Dermis microvascular lymphatic vessel endothelial cell (primary cell): ENCODE measurements around the gene EPN3. TPM values are rescaled to one million over a fixed set of nuclear protein-coding genes. Genes with fewer than 3 reads are reported as not detected.

Experiments
- DNase-seq, 2 donors: peaks; one replicate each; pipeline versions ENCODE4 v3.0.0 to v3.0.0-alpha.2; 2010; ENCODE audit warnings: low read depth in 2 of 2
- total RNA-seq: library from RNA; depleted of rRNA; stranded (reverse); fragments of >200 nt; gene quantifications from 2 replicates; pipeline ENCODE4 v1.2.1, GENCODE V29; 2014

EPN3 gene
- total RNA-seq, 1 donor from 2014 or later: 0.13 TPM

GRCh38 chr17:50586421-50587247 is 54.1 kb downstream of the EPN3 start:
- DNase-seq: no peak

GRCh38 chr17:50587571-50587970 is 55.0 kb downstream of the EPN3 start:
- no peak for DNase-seq

GRCh38 chr17:50588391-50589049 is 56.0 kb downstream of the EPN3 start:
- DNase-seq: no peak

- DNase-seq: no peak
These were observed 56.7 kb downstream of the EPN3 start for GRCh38 chr17:50589095-50589705.

- no peak for DNase-seq
These were observed 58.6 kb downstream of the EPN3 start for GRCh38 chr17:50590946-50591737.

- no peak for DNase-seq
These were observed 60.8 kb downstream of the EPN3 start for GRCh38 chr17:50593321-50593720.

Other genes starting within 250 kb of the EPN3 start
- 16.6 and 20.2 TPM in 2 replicates for gene XYLT2, start 186.6 kb upstream of the EPN3 start, total RNA-seq
- 48.3 and 59.8 TPM in 2 replicates for gene MRPL27, start 159.6 kb upstream of the EPN3 start, total RNA-seq
- 1.3 and 2.6 TPM in 2 replicates for gene EME1, start 159.5 kb upstream of the EPN3 start, total RNA-seq
- 105 and 116 TPM in 2 replicates for gene LRRC59, start 135.2 kb upstream of the EPN3 start, total RNA-seq
- gene ACSF2, start 106.5 kb upstream of the EPN3 start, total RNA-seq: 5.8 and 7.5 TPM in 2 replicates
- not detected in 2 replicates for gene CHAD, start 63.9 kb upstream of the EPN3 start, total RNA-seq
- gene RSAD1, start 53.9 kb upstream of the EPN3 start, total RNA-seq: 12.5 and 16.3 TPM in 2 replicates
- gene MYCBPAP, start 24.3 kb upstream of the EPN3 start, total RNA-seq: 0.13 and 0.26 TPM in 2 replicates
- gene SPATA20, start 14.4 kb downstream of the EPN3 start, total RNA-seq: 37.2 and 42.2 TPM in 2 replicates
- not detected in 2 replicates for gene CACNA1G, start 28.0 kb downstream of the EPN3 start, total RNA-seq
- 0.13 and 0.90 TPM in 2 replicates for gene ABCC3, start 102.1 kb downstream of the EPN3 start, total RNA-seq
- gene ANKRD40, start 175.2 kb downstream of the EPN3 start, total RNA-seq: 26.7 and 27.0 TPM in 2 replicates
- gene LUC7L3, start 186.9 kb downstream of the EPN3 start, total RNA-seq: 13.9 and 14.2 TPM in 2 replicates
- gene ANKRD40CL, start 234.8 kb downstream of the EPN3 start, total RNA-seq: not detected in 2 replicates